Mesenchymal stem cell (in vitro differentiated cells and primary cell): Measurements from ENCODE around the gene ART3.

ENCODE experiments used
- DNase-seq: peaks from one replicate; pipeline ENCODE4 v3.0.0-alpha.2; 2013
- H2AFZ ChIP-seq: one replicate; pipeline ENCODE4 v1.6.1; 2013; ENCODE audit warnings: low read depth, mild to moderate bottlenecking, control low read depth, inconsistent platforms, low read length, moderate library complexity
- H2AK5ac ChIP-seq: 2 replicates; pipeline ENCODE4 v1.6.1; 2013; ENCODE audit warnings: low read length, moderate library complexity, mild to moderate bottlenecking, inconsistent platforms; ENCODE audit not compliant: severe bottlenecking
- H2BK120ac ChIP-seq: one replicate; pipeline ENCODE4 v1.6.1; 2013; ENCODE audit warnings: low read depth, mild to moderate bottlenecking, inconsistent platforms, low read length, moderate library complexity
- H2BK12ac ChIP-seq, 2 experiments: one replicate each; pipeline ENCODE4 v1.6.1; 2013; ENCODE audit warnings: inconsistent platforms in 2 of 2, low read length in 2 of 2, mild to moderate bottlenecking in 2 of 2, moderate library complexity in 2 of 2, control low read depth in 1 of 2
- H2BK15ac ChIP-seq: one replicate; pipeline ENCODE4 v1.6.1; 2013; ENCODE audit warnings: mild to moderate bottlenecking, low read depth, inconsistent platforms; ENCODE audit not compliant: poor library complexity, severe bottlenecking
- H2BK5ac ChIP-seq: 2 replicates; pipeline ENCODE4 v1.6.1; 2013; ENCODE audit warnings: low read depth, mild to moderate bottlenecking, low read length, control low read depth, inconsistent platforms; ENCODE audit not compliant: poor library complexity, severe bottlenecking
- H3K14ac ChIP-seq, 2 experiments: one replicate each; pipeline ENCODE4 v1.6.1; 2013; ENCODE audit warnings: inconsistent platforms in 2 of 2, low read length in 2 of 2, control low read depth in 1 of 2, mild to moderate bottlenecking in 1 of 2, moderate library complexity in 1 of 2
- H3K18ac ChIP-seq, 2 experiments: one replicate each; pipeline ENCODE4 v1.6.1; 2013; ENCODE audit warnings: inconsistent platforms in 2 of 2, low read length in 2 of 2, control low read depth in 1 of 2, low read depth in 1 of 2, mild to moderate bottlenecking in 1 of 2
- H3K23ac ChIP-seq, 2 experiments: one replicate each; pipeline ENCODE4 v1.6.1; 2013; ENCODE audit warnings: inconsistent platforms in 2 of 2, low read length in 2 of 2, mild to moderate bottlenecking in 2 of 2, moderate library complexity in 2 of 2, control low read depth in 1 of 2
- H3K27ac ChIP-seq: 2 replicates; pipeline ENCODE4 v1.5.1; 2013; ENCODE audit warnings: mild to moderate bottlenecking, moderate library complexity, low read length, control low read depth, inconsistent platforms; ENCODE audit not compliant: poor library complexity, severe bottlenecking
- H3K27me3 ChIP-seq, 2 experiments: 2 replicates each; pipeline versions ENCODE4 v1.6.1 to v1.7.0; 2013; ENCODE audit warnings: low read length in 2 of 2, mild to moderate bottlenecking in 2 of 2, moderate library complexity in 2 of 2, control low read depth in 1 of 2, inconsistent platforms in 1 of 2; ENCODE audit not compliant: control insufficient read depth in 1 of 2, insufficient read depth in 1 of 2
- H3K36me3 ChIP-seq, 2 experiments: 2 replicates each; pipeline versions ENCODE4 v1.6.1 to v1.7.0; 2013; ENCODE audit warnings: low read length in 2 of 2, control low read depth in 1 of 2, inconsistent platforms in 1 of 2, low read depth in 1 of 2, mild to moderate bottlenecking in 1 of 2; ENCODE audit not compliant: insufficient read depth in 2 of 2, control insufficient read depth in 1 of 2
- H3K4ac ChIP-seq, 2 experiments: one replicate each; pipeline ENCODE4 v1.6.1; 2013; ENCODE audit warnings: inconsistent platforms in 2 of 2, low read length in 2 of 2, mild to moderate bottlenecking in 2 of 2, moderate library complexity in 2 of 2, control low read depth in 1 of 2, low read depth in 1 of 2
- H3K4me1 ChIP-seq: 2 replicates; pipeline ENCODE4 v1.6.1; 2013; ENCODE audit warnings: low read depth, low read length, control low read depth; ENCODE audit not compliant: control insufficient read depth, insufficient read depth
- H3K4me2 ChIP-seq: 2 replicates; pipeline ENCODE4 v1.6.1; 2013; ENCODE audit warnings: low read length, mild to moderate bottlenecking, inconsistent platforms; ENCODE audit not compliant: poor library complexity, severe bottlenecking
- H3K4me3 ChIP-seq, 2 experiments: 2 replicates each; pipeline versions ENCODE4 v1.5.1 to v1.7.0; 2013; ENCODE audit warnings: low read length in 2 of 2, mild to moderate bottlenecking in 2 of 2, control low read depth in 1 of 2, low read depth in 1 of 2; ENCODE audit not compliant: insufficient read depth in 1 of 2
- H3K79me1 ChIP-seq: replicated peaks from 2 replicates; pipeline ENCODE4 v1.6.1; 2013; ENCODE audit warnings: mild to moderate bottlenecking, control low read depth, low read length, inconsistent platforms; ENCODE audit not compliant: poor library complexity, severe bottlenecking
- H3K9ac ChIP-seq: 2 replicates; pipeline ENCODE4 v1.7.0; 2013; ENCODE audit warnings: mild to moderate bottlenecking, low read length, moderate library complexity
- H3K9me3 ChIP-seq: 2 replicates; pipeline ENCODE4 v1.7.0; 2013; ENCODE audit warnings: mild to moderate bottlenecking, low read length; ENCODE audit not compliant: control insufficient read depth
- H4K8ac ChIP-seq: one replicate; pipeline ENCODE4 v1.6.1; 2013; ENCODE audit warnings: inconsistent platforms, mild to moderate bottlenecking, low read length, moderate library complexity
- H4K91ac ChIP-seq: one replicate; pipeline ENCODE4 v1.6.1; 2013; ENCODE audit warnings: mild to moderate bottlenecking, low read length, inconsistent platforms
- WGBS: methylation state at CpG from one replicate; pipeline ENCODE4 v1.1.7; 2013; ENCODE audit warnings: mixed read lengths; 5-methylcytosine and 5-hydroxymethylcytosine counted together

ART3 gene

DNA sequence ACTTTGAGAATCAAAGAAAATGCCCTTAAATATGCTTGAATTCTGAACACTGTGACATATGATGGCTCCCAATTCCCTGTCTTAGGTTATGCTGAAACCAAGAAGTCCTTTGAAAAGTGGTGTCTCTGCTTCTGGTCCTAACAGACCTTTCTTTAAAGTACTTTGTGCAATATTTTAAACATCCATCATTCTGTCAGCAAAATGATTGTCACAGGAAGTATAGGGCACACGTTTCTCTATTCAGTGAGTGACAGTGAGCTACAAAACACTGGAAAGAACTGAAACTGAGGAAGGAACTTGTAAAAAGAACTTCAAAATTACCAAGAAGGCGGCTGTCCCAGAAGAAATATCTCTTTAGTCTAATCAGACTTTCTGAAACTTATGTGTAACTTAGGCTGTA, 85.8 kb downstream of the ART3 start:
- Histone ChIP-seq H3K4ac (no peak overlapping the region), H3K4me1 (no peaks in the 10 kb centered on the region), H4K91ac (no peak overlapping the region), H2AK5ac (no peak overlapping the region), H3K27me3 (no peaks in the 10 kb centered on the region), H3K79me1 (peaks cover 3% of the 10 kb centered on the region), H3K36me3 (peaks cover 5 to 71% of the 10 kb centered on the region in 2 experiments), H2BK12ac (no peak overlapping the region), H2BK15ac (no peak overlapping the region), H2BK5ac (no peak overlapping the region), H3K14ac (no peak overlapping the region), H3K9ac (no peak overlapping the region), H3K27ac (no peak overlapping the region), H3K9me3 (no peaks in the 10 kb centered on the region), H4K8ac (no peak overlapping the region), H3K4me2 (no peak overlapping the region), H3K18ac (no peak overlapping the region), H2BK120ac (no peak overlapping the region), H3K23ac (no peak overlapping the region), H3K4me3 (no peak overlapping the region), H2AFZ (no peak overlapping the region)
- WGBS: no CpG with 5 or more reads among the region's 2 CpGs
- DNase-seq: no peak
